ENCODE measurements around the gene PAAF1. TPM values are rescaled to one million over a fixed set of nuclear protein-coding genes. Genes with fewer than 3 reads are reported as not detected.

The PAAF1 gene
- polyA plus RNA-seq, 1 experiment: 12.2 TPM

- peaks cover 2% of the 10 kb centered on the region for H3K36me3 ChIP-seq (ENCODE audit: control insufficient read depth, insufficient read depth, low read length)
- ChIA-PET CTCF (interaction anchor here (0.6 to 0.9 kb wide), 2 partner anchors 11 to 1513 kb away, joined by 4 to 5 read pairs; no protein-coding TSS in a partner anchor), POLR2A (no interaction called here)
- TF ChIP-seq CTCF (IDR thresholded peaks at IDR 0.05; ENCODE audit: insufficient read depth, low read depth, low read length): no peak
- H3K4me3 ChIP-seq (ENCODE audit: low read depth, low read length): no peak overlapping the region
- no peak for DNase-seq (ENCODE audit: low read depth)
- no peaks in the 10 kb centered on the region for H3K27me3 ChIP-seq (ENCODE audit: control insufficient read depth, insufficient read depth, low read length)
Observed at GRCh38 chr11:73894725-73895335, 18.0 kb downstream of the PAAF1 start.

GRCh38 chr11:73902303-73902702 is 25.5 kb downstream of the PAAF1 start:
- no peak for TF ChIP-seq CTCF (IDR thresholded peaks at IDR 0.05; ENCODE audit: insufficient read depth, low read depth, low read length)
- Histone ChIP-seq H3K36me3 (ENCODE audit: control insufficient read depth, insufficient read depth, low read length) (peaks cover 2% of the 10 kb centered on the region), H3K4me3 (ENCODE audit: low read depth, low read length) (no peak overlapping the region), H3K27me3 (ENCODE audit: control insufficient read depth, insufficient read depth, low read length) (no peaks in the 10 kb centered on the region)
- ChIA-PET CTCF (no interaction called here), POLR2A (no interaction called here)
- DNase-seq (ENCODE audit: low read depth): no peak

GRCh38 chr11:73907191-73907590 is 30.4 kb downstream of the PAAF1 start:
- no peaks in the 10 kb centered on the region for H3K27me3 ChIP-seq (ENCODE audit: control insufficient read depth, insufficient read depth, low read length)
- no peak for DNase-seq (ENCODE audit: low read depth)
- no peak for TF ChIP-seq CTCF (IDR thresholded peaks at IDR 0.05; ENCODE audit: insufficient read depth, low read depth, low read length)
- CTCF ChIA-PET: interaction anchor here (1.0 to 1.1 kb wide), 2 partner anchors 11 to 32 kb away, joined by 3 to 4 read pairs; no protein-coding TSS in a partner anchor
- no peaks in the 10 kb centered on the region; the same call in 1 of the 2 replicates for H3K36me3 ChIP-seq (ENCODE audit: control insufficient read depth, insufficient read depth, low read length)
- POLR2A ChIA-PET: no interaction called here
- H3K4me3 ChIP-seq (ENCODE audit: low read depth, low read length): no peak overlapping the region

- peaks cover 3% of the 10 kb centered on the region for H3K36me3 ChIP-seq (ENCODE audit: control insufficient read depth, insufficient read depth, low read length)
- H3K4me3 ChIP-seq (ENCODE audit: low read depth, low read length): no peak overlapping the region
- no peak for DNase-seq (ENCODE audit: low read depth)
- POLR2A ChIA-PET: interaction anchor here (0.5 kb wide), 1 partner anchor 1521 kb away, joined by 3 read pairs; no protein-coding TSS in a partner anchor
- TF ChIP-seq CTCF (IDR thresholded peaks at IDR 0.05; ENCODE audit: insufficient read depth, low read depth, low read length): no peak
- CTCF ChIA-PET: interaction anchor here (1.2 kb wide), 1 partner anchor 12 kb away, joined by 3 read pairs; no protein-coding TSS in a partner anchor
- no peaks in the 10 kb centered on the region for H3K27me3 ChIP-seq (ENCODE audit: control insufficient read depth, insufficient read depth, low read length)
Observed at GRCh38 chr11:73912026-73912425, 35.2 kb downstream of the PAAF1 start.

GRCh38 chr11:73913472-73913871 is 36.7 kb downstream of the PAAF1 start:
- Histone ChIP-seq H3K4me3 (ENCODE audit: low read depth, low read length) (no peak overlapping the region), H3K27me3 (ENCODE audit: control insufficient read depth, insufficient read depth, low read length) (no peaks in the 10 kb centered on the region), H3K36me3 (ENCODE audit: control insufficient read depth, insufficient read depth, low read length) (peaks cover 4% of the 10 kb centered on the region)
- DNase-seq (ENCODE audit: low read depth): no peak
- CTCF ChIA-PET: no interaction called here
- POLR2A ChIA-PET: no interaction called here
- no peak for TF ChIP-seq CTCF (IDR thresholded peaks at IDR 0.05; ENCODE audit: insufficient read depth, low read depth, low read length)

Data from BJ (cell line).